WTC11 (cell line): Measurements from ENCODE around the gene PLIN4.

Experiments used
- CBFB ChIP-seq: sonication (generic); formaldehyde crosslinking; IDR thresholded peaks from 2 replicates; pipeline ENCODE4 v1.8.1; 2022; ENCODE audit warnings: mild to moderate bottlenecking, low read depth, missing genetic modification reagents
- CTCF ChIP-seq: fragments of 200-600 bp; IDR thresholded peaks from 2 replicates; pipeline ENCODE4 v1.8.0; 2022; ENCODE audit warnings: antibody characterized with exemption
- ETV6 ChIP-seq: sonication (generic); formaldehyde crosslinking; IDR thresholded peaks from 2 replicates; pipeline ENCODE4 v1.8.1; 2022; ENCODE audit warnings: mild to moderate bottlenecking, missing genetic modification reagents
- JUN ChIP-seq: sonication (generic); formaldehyde crosslinking; IDR thresholded peaks from 2 replicates; pipeline ENCODE4 v1.8.0; 2023; ENCODE audit warnings: mild to moderate bottlenecking, missing genetic modification reagents
- MAX ChIP-seq: sonication (generic); formaldehyde crosslinking; IDR thresholded peaks from 2 replicates; pipeline ENCODE4 v1.8.0; 2022; ENCODE audit warnings: mild to moderate bottlenecking, missing genetic modification reagents
- NR2C2 ChIP-seq: sonication (generic); formaldehyde crosslinking; IDR thresholded peaks from 2 replicates; pipeline ENCODE4 v1.8.0; 2022; ENCODE audit warnings: mild to moderate bottlenecking, missing genetic modification reagents
- ZNF416 ChIP-seq: fragments of 250-450 bp; sonication (Bioruptor Pico); IDR thresholded peaks from 2 replicates; pipeline ENCODE4 v1.9.0; 2021; ENCODE audit warnings: mild to moderate bottlenecking, inconsistent platforms
- ZNF425 ChIP-seq: fragments of 250-450 bp; sonication (Bioruptor Pico); conservative IDR thresholded peaks from 2 replicates; pipeline ENCODE4 v1.9.0; 2021; ENCODE audit warnings: mild to moderate bottlenecking

GRCh38 chr19:4519172-4519496 is 848 bp upstream of the PLIN4 start:
- TF ChIP-seq CTCF, result no peak
- TF ChIP-seq ZNF425 (CRISPR knock-in tag), result no peak
- no peak for TF ChIP-seq CBFB (CRISPR knock-in tag)
- no peak for TF ChIP-seq MAX (CRISPR knock-in tag)
- no peak for TF ChIP-seq NR2C2
- no peak for TF ChIP-seq ZNF416 (CRISPR knock-in tag)
- TF ChIP-seq ETV6 (CRISPR knock-in tag), result no peak
- no peak for TF ChIP-seq JUN (CRISPR knock-in tag)
